ENCODE measurements around the gene EML1.

GRCh38 chr14:99989032-99989431 is 195.8 kb downstream of the EML1 start:
- TF ChIP-seq EP300 (IDR thresholded peaks at IDR 0.05) (no peak), CTCF (IDR thresholded peaks at IDR 0.05) (no peak), POLR2AphosphoS5 (IDR thresholded peaks at IDR 0.05) (no peak), POLR2A (IDR thresholded peaks at IDR 0.05; ENCODE audit: low read depth) (no peak)

Measured in esophagus muscularis mucosa (tissue), 4 donors.